ENCODE data around the gene C12orf42. TPM values are rescaled to one million over a fixed set of nuclear protein-coding genes. Genes with fewer than 3 reads are reported as not detected.
A peak's percentile ranks its signal among the peaks of the same experiment; 100 is the strongest.
"Not testable (repeated sequence)": the region's sequence is repeated elsewhere in the genome, so short reads cannot be mapped to it uniquely, and the experiment has no call there.

The C12orf42 gene
- total and polyA plus RNA-seq, 2 donors (not counting 1 experiment from before 2014, with no cell fraction given), result 25.6 to 138 TPM

DNA sequence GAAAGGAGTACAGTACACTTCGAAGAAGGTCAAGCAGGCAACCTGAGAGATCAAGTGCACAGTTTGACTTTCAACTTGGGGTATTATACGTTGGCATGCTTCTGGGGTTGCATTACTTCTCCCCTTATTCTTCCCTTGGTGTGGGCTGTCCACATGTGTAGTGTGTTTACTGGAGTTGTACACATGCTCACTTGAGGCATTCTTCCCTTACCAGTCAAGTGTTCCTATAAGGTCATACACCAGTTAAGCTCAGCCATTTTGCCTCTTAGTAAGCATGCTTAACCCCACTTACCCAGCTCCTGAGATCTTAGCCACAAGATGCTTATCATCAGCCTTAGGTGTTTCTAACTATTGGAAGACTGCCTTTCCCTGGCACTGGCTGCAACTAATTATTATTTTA is 63.8 kb downstream of the C12orf42 start:
- Mint-ChIP-seq H3K4me1 (peaks cover 58% of the 10 kb centered on the region), H3K27ac (peak overlapping the region; percentile 42), H3K9me3 (ENCODE audit: insufficient read depth) (peaks cover 11% of the 10 kb centered on the region), H3K4me3 (no peak overlapping the region), H3K27me3 (no peaks in the 10 kb centered on the region)
- H3K9ac ChIP-seq (ENCODE audit: low read length), result no peak overlapping the region
- no peaks in the 10 kb centered on the region for H4K20me1 ChIP-seq (ENCODE audit: control insufficient read depth, insufficient read depth, low read length, poor library complexity, severe bottlenecking)
- peaks cover 6 to 8% of the 10 kb centered on the region in 2 donors for H3K4me1 ChIP-seq (ENCODE audit: control insufficient read depth in 2 of 2, insufficient read depth in 2 of 2, low read length in 2 of 2)
- TF ChIP-seq, protein P1, sequence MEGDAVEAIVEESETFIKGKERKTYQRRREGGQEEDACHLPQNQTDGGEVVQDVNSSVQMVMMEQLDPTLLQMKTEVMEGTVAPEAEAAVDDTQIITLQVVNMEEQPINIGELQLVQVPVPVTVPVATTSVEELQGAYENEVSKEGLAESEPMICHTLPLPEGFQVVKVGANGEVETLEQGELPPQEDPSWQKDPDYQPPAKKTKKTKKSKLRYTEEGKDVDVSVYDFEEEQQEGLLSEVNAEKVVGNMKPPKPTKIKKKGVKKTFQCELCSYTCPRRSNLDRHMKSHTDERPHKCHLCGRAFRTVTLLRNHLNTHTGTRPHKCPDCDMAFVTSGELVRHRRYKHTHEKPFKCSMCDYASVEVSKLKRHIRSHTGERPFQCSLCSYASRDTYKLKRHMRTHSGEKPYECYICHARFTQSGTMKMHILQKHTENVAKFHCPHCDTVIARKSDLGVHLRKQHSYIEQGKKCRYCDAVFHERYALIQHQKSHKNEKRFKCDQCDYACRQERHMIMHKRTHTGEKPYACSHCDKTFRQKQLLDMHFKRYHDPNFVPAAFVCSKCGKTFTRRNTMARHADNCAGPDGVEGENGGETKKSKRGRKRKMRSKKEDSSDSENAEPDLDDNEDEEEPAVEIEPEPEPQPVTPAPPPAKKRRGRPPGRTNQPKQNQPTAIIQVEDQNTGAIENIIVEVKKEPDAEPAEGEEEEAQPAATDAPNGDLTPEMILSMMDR (IDR thresholded peaks at IDR 0.05), result no peak
- no peak for TF ChIP-seq EZH2 (IDR thresholded peaks at IDR 0.05; ENCODE audit: borderline replicate concordance, insufficient read depth, low read depth, low read length, poor library complexity, severe bottlenecking)
- no peak for DNase-seq
- no peak overlapping the region for H3K4me3 ChIP-seq (ENCODE audit: control extremely low read depth in 1 of 5, extremely low read depth in 1 of 5, insufficient read depth in 1 of 5, low read depth in 2 of 5, low read length in 4 of 5)
- peaks cover 4 to 8% (median 4%) of the 10 kb centered on the region in 3 donors for H3K9me3 ChIP-seq (ENCODE audit: control extremely low read depth in 1 of 3, control insufficient read depth in 2 of 3, insufficient read depth in 1 of 3, low read length in 2 of 3)
- H3K79me2 ChIP-seq (ENCODE audit: control insufficient read depth, insufficient read depth, low read length), result peaks cover 59% of the 10 kb centered on the region
- CTCF ChIA-PET, result interaction anchor here (1.3 to 1.9 kb wide), 2 partner anchors 117 to 483 kb away, joined by 4 read pairs; no protein-coding TSS in a partner anchor
- H2AFZ ChIP-seq (ENCODE audit: insufficient read depth, low read depth, low read length, poor library complexity, severe bottlenecking), result no peak overlapping the region
- no peak for ATAC-seq (ENCODE audit: low read depth)
- H3K27ac ChIP-seq (ENCODE audit: low read length in 2 of 2), result peak overlapping the region in 1 of 2 donors; percentile 35
- H3K4me2 ChIP-seq (replicated peaks; ENCODE audit: low read depth, low read length, poor library complexity, severe bottlenecking), result peak overlapping the region; percentile 9
- 100% methylated on average over 1 of the region's 2 CpGs for WGBS (ENCODE audit: insufficient coverage)
- POLR2A ChIA-PET, result no interaction called here
- intact Hi-C loops (cut with micrococcal nuclease), result loop anchor here (5.0 kb wide), 1 partner anchor 35 kb away; no protein-coding TSS in a partner anchor
- H3K36me3 ChIP-seq (replicated peaks in 1 of 2; ENCODE audit: control extremely low read depth in 1 of 2, control insufficient read depth in 1 of 2, extremely low read depth in 1 of 2, insufficient read depth in 2 of 2, low read length in 1 of 2), result peaks cover 0 to 4% of the 10 kb centered on the region in 2 experiments
- H3K27me3 ChIP-seq (replicated peaks in 1 of 4; ENCODE audit: control extremely low read depth in 1 of 4, control insufficient read depth in 3 of 4, insufficient read depth in 4 of 4, low read length in 3 of 4), result no peaks in the 10 kb centered on the region

DNA sequence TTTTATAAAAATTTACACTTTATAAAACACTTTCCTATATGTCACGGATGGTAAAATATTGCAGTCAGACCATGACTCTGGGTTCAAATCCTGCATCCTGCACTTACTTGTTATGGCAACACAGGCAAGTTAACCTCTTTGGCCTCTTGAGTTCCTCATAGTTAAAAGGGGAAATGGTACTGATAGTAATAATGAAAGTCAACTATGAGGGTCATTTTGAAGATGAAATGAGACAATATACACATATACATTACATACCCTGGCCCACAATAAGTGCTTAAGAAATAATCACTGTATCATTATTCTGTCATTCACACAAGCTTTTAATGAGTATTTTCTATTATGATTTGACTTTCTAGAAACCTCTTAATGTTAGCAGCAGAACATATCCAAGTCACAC is 64.4 kb downstream of the C12orf42 start:
- peak; percentile 28 for ATAC-seq (ENCODE audit: low read depth)
- peak overlapping the region; percentile 43 for H3K27ac Mint-ChIP-seq
- intact Hi-C loops (cut with micrococcal nuclease), result loop anchor here (5.0 kb wide), 1 partner anchor 36 kb away; no protein-coding TSS in a partner anchor

DNA sequence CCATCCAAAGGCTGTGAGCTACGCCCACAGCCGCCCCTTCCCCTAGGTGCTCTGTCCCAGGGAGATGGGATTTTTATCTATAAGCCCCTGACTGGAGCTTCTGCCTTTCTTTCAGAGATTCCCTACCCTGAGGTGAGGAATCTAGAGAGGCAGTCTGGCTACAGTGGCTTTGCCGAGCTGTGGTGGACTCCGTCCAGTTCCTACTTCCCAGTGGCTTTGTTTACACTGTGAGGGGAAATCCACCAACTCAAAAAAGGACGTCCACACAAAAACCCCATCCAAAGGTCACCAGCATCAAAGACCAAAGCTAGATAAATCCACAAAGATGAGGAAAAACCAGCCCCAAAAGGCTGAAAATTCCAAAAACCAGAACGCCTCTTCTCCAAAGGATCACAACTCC is 70.1 kb downstream of the C12orf42 start:
- 0% methylated on average over 1 of the region's 6 CpGs for WGBS (ENCODE audit: insufficient coverage)
- H3K27me3 ChIP-seq (replicated peaks in 1 of 4; ENCODE audit: control extremely low read depth in 1 of 4, control insufficient read depth in 3 of 4, insufficient read depth in 4 of 4, low read length in 3 of 4); H3K27ac ChIP-seq (ENCODE audit: low read length in 2 of 2); H3K9ac ChIP-seq (ENCODE audit: low read length); H3K4me3 Mint-ChIP-seq; H2AFZ ChIP-seq (ENCODE audit: insufficient read depth, low read depth, low read length, poor library complexity, severe bottlenecking); ATAC-seq (ENCODE audit: low read depth); H3K27me3 Mint-ChIP-seq; H3K4me3 ChIP-seq (ENCODE audit: control extremely low read depth in 1 of 5, extremely low read depth in 1 of 5, insufficient read depth in 1 of 5, low read depth in 2 of 5, low read length in 4 of 5); POLR2A ChIA-PET; DNase-seq; H3K4me1 ChIP-seq (ENCODE audit: control insufficient read depth in 2 of 2, insufficient read depth in 2 of 2, low read length in 2 of 2); intact Hi-C loops (cut with micrococcal nuclease); H3K27ac Mint-ChIP-seq; H3K9me3 ChIP-seq (ENCODE audit: control extremely low read depth in 1 of 3, control insufficient read depth in 2 of 3, insufficient read depth in 1 of 3, low read length in 2 of 3); H3K4me2 ChIP-seq (replicated peaks; ENCODE audit: low read depth, low read length, poor library complexity, severe bottlenecking); H4K20me1 ChIP-seq (ENCODE audit: control insufficient read depth, insufficient read depth, low read length, poor library complexity, severe bottlenecking): not testable (repeated sequence)
- Histone ChIP-seq H3K79me2 (ENCODE audit: control insufficient read depth, insufficient read depth, low read length) (peaks cover 41% of the 10 kb centered on the region), H3K36me3 (replicated peaks in 1 of 2; ENCODE audit: control extremely low read depth in 1 of 2, control insufficient read depth in 1 of 2, extremely low read depth in 1 of 2, insufficient read depth in 2 of 2, low read length in 1 of 2) (peaks cover 0 to 28% of the 10 kb centered on the region in 2 experiments)
- CTCF ChIA-PET, result interaction anchor here (0.9 to 2.1 kb wide), 3 partner anchors 25 to 122 kb away, joined by 3 to 4 read pairs (median 3); no protein-coding TSS in a partner anchor
- Mint-ChIP-seq H3K9me3 (ENCODE audit: insufficient read depth) (peaks cover 10% of the 10 kb centered on the region), H3K4me1 (peaks cover 44% of the 10 kb centered on the region)

More for the DNA sequence above, 64.4 kb downstream of the C12orf42 start:
- CTCF ChIA-PET, result interaction anchor here (1.3 to 1.9 kb wide), 2 partner anchors 117 to 483 kb away, joined by 4 read pairs; no protein-coding TSS in a partner anchor
- H3K27me3 ChIP-seq (replicated peaks in 1 of 4; ENCODE audit: control extremely low read depth in 1 of 4, control insufficient read depth in 3 of 4, insufficient read depth in 4 of 4, low read length in 3 of 4), result no peaks in the 10 kb centered on the region
- TF ChIP-seq, protein P1 (IDR thresholded peaks at IDR 0.05), result no peak
- H3K9me3 ChIP-seq (ENCODE audit: control extremely low read depth in 1 of 3, control insufficient read depth in 2 of 3, insufficient read depth in 1 of 3, low read length in 2 of 3), result peaks cover 4 to 8% (median 4%) of the 10 kb centered on the region in 3 donors
- no peak overlapping the region for H2AFZ ChIP-seq (ENCODE audit: insufficient read depth, low read depth, low read length, poor library complexity, severe bottlenecking)
- H3K4me1 ChIP-seq (ENCODE audit: control insufficient read depth in 2 of 2, insufficient read depth in 2 of 2, low read length in 2 of 2), result peaks cover 6 to 8% of the 10 kb centered on the region in 2 donors
- Mint-ChIP-seq H3K9me3 (ENCODE audit: insufficient read depth) (peaks cover 11% of the 10 kb centered on the region), H3K4me1 (peaks cover 62% of the 10 kb centered on the region), H3K4me3 (peak overlapping the region; percentile 2), H3K27me3 (no peaks in the 10 kb centered on the region)
- H3K27ac ChIP-seq (ENCODE audit: low read length in 2 of 2), result peak overlapping the region in 1 of 2 donors; percentile 17
- no peak overlapping the region for H3K4me3 ChIP-seq (ENCODE audit: control extremely low read depth in 1 of 5, extremely low read depth in 1 of 5, insufficient read depth in 1 of 5, low read depth in 2 of 5, low read length in 4 of 5)
- WGBS (ENCODE audit: insufficient coverage), result no CpG with 5 or more reads among the region's 1 CpG
- DNase-seq, result no peak
- H3K9ac ChIP-seq (ENCODE audit: low read length), result no peak overlapping the region
- POLR2A ChIA-PET, result no interaction called here
- no peaks in the 10 kb centered on the region for H4K20me1 ChIP-seq (ENCODE audit: control insufficient read depth, insufficient read depth, low read length, poor library complexity, severe bottlenecking)
- H3K36me3 ChIP-seq (replicated peaks in 1 of 2; ENCODE audit: control extremely low read depth in 1 of 2, control insufficient read depth in 1 of 2, extremely low read depth in 1 of 2, insufficient read depth in 2 of 2, low read length in 1 of 2), result peaks cover 0 to 4% of the 10 kb centered on the region in 2 experiments
- peaks cover 61% of the 10 kb centered on the region for H3K79me2 ChIP-seq (ENCODE audit: control insufficient read depth, insufficient read depth, low read length)
- peak overlapping the region; percentile 9 for H3K4me2 ChIP-seq (replicated peaks; ENCODE audit: low read depth, low read length, poor library complexity, severe bottlenecking)
